GM12892 (cell line): ENCODE data around the gene EXOSC5.
"Not testable (repeated sequence)": the region's sequence is repeated elsewhere in the genome, so short reads cannot be mapped to it uniquely, and the experiment has no call there.

ENCODE experiments used
- POLR2A ChIP-seq: IDR thresholded peaks from 2 replicates; pipeline ENCODE4 v1.6.1; 2011; ENCODE audit warnings: low read depth, low read length, control low read depth
- TAF1 ChIP-seq: IDR thresholded peaks from 2 replicates; pipeline ENCODE4 v1.6.1; 2011; ENCODE audit warnings: low read depth, mild to moderate bottlenecking, control low read depth, low read length, borderline replicate concordance

DNA sequence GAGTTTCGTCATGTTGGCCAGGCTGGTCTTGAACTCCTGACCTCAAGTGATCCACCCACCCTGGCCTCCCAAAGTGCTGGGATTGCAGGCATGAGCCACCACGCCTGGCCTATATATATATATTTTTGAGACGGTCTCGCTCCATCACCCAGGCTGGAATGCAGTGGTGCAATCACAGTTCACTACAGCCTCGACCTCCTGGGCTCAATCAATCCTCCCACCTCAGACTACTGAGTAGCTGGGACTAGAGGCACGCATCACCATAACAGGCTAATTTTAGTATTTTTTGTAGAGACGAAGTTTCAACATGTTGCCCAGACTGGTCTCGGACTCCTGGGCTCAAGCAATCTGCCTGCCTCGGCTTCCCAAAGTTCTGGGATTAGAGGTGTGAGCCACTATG is 50.2 kb downstream of the EXOSC5 start:
- not testable (repeated sequence) for TF ChIP-seq POLR2A, TAF1
